Loucy (cell line): ENCODE data around the gene RND3.

Experiments used
- EZH2phosphoT487 ChIP-seq: fragments of 200-600 bp; IDR thresholded peaks from 2 replicates; pipeline ENCODE4 v1.6.1; 2018; ENCODE audit warnings: antibody characterized with exemption, mild to moderate bottlenecking, moderate library complexity, borderline replicate concordance
- TF ChIP-seq, protein P1 (sequence below): fragments of 200-600 bp; sonication (generic); conservative IDR thresholded peaks from 2 replicates; pipeline ENCODE4 v1.5.1; 2014; ENCODE audit warnings: mild to moderate bottlenecking, antibody characterized with exemption, low read length

DNA sequence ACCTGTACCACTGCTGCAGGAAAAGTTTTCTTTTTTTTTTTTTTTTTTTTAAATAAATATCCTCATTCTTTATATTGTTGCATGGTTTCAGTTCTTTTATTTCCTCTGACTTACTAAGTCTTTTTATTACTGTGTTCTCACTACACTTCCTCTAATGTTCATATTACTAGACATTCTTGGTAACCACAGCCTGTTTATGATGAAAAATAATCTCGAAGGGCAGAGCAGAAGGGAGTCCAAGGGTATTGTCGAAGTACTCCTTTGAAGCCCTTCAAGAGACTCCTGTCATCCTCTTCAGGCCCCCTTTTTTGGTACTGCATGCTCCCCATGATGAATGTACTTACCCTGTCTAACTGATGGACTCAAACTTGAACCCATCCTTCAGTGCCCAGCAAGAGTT lies 61.2 kb downstream of the RND3 start:
- TF ChIP-seq, protein P1, sequence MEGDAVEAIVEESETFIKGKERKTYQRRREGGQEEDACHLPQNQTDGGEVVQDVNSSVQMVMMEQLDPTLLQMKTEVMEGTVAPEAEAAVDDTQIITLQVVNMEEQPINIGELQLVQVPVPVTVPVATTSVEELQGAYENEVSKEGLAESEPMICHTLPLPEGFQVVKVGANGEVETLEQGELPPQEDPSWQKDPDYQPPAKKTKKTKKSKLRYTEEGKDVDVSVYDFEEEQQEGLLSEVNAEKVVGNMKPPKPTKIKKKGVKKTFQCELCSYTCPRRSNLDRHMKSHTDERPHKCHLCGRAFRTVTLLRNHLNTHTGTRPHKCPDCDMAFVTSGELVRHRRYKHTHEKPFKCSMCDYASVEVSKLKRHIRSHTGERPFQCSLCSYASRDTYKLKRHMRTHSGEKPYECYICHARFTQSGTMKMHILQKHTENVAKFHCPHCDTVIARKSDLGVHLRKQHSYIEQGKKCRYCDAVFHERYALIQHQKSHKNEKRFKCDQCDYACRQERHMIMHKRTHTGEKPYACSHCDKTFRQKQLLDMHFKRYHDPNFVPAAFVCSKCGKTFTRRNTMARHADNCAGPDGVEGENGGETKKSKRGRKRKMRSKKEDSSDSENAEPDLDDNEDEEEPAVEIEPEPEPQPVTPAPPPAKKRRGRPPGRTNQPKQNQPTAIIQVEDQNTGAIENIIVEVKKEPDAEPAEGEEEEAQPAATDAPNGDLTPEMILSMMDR = no peak
- TF ChIP-seq EZH2phosphoT487 = no peak
